ENCODE results near the gene PZP.
"Not testable (repeated sequence)": the region's sequence is repeated elsewhere in the genome, so short reads cannot be mapped to it uniquely, and the experiment has no call there.

PZP gene

DNA sequence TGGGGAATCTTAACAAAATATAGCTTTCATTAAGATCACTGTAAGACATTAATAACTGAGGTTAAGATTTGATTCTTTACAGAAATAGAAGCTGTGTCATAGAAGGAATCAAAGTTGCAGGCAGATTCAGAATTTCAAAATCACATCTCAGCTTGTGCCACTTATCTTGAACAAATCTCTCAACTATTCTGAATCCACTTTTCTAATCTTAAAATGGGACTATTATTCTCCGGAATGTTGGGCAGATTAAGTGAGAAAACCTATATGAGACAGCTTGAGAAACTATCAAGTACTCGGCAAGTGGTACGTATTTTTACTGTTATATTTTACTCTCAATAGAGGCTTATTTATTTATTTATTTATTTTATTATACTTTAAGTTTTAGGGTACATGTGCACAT lies 28.4 kb downstream of the PZP start:
- DNase-seq, result no peak

- DNase-seq, result no peak
Observed at GRCh38 chr12:9169979-9170634, 38.1 kb downstream of the PZP start.

- DNase-seq, result not testable (repeated sequence)
Observed at GRCh38 chr12:9167345-9167744, 40.9 kb downstream of the PZP start.

DNA sequence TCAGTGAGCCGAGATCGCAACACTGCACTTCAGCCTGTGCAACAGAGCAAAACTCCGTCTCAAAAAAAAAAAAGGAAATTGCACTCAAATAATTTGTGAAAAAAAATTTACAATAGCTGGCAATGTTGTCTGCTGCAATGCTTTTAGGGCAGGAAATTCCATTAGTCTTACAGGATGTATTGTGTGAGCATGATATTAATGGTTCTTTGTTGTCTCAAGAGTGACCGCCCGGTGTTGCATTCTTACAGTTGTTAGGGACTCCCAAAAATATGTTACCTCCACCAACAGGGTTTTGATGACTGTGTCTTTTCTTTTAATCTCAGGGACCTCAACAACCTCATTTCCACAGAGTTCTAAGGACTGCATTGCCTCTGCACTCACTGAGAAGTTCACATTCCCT lies 44.8 kb downstream of the PZP start:
- DNase-seq, result no peak

DNA sequence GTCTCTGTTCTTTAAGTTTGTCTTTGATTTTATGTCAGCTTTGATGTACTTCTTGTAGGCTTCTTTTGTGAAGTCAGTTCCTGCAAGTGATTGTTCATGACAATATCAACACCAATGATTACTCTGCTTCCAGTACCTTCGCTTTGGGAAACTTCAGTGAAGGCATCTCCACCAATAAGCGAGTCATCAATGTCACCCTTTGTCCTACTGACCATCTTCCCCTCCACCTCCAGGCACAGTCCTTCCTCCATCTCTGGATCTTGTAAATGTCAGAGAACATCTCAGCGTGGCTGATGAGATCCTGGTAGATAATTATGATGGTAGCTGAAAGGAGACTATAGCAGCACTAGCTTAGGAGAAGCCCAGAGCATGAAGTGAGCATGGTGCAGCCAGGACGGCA lies 52.1 kb downstream of the PZP start:
- no peak for DNase-seq

- DNase-seq, result no peak
Observed at GRCh38 chr12:9149372-9149771, 58.8 kb downstream of the PZP start.

- DNase-seq, result no peak
Observed at GRCh38 chr12:9148926-9149325, 59.3 kb downstream of the PZP start.

DNA sequence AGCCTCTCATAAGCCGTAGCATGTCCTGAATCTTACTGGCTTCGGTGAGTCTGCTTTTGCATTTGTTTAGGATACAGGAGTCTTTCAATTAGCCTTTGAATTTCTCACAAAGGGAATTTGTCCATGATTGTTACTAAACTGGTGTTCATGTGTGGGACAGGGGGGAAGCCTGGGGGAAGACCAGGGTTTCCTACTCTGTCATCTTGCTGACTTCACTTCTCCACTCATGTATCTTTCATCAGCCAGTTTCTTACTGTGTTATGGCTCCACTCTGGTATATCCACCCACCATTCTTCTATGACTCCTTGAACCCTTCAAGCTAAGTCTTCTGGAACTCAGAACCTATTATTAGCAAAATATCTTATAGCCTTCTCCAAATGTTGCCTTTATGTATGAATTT lies 60.7 kb downstream of the PZP start:
- no peak for DNase-seq

GRCh38 chr12:9144730-9145106 lies 63.5 kb downstream of the PZP start:
- DNase-seq, result no peak

GRCh38 chr12:9143929-9144729 lies 64.1 kb downstream of the PZP start:
- DNase-seq, result no peak

DNA sequence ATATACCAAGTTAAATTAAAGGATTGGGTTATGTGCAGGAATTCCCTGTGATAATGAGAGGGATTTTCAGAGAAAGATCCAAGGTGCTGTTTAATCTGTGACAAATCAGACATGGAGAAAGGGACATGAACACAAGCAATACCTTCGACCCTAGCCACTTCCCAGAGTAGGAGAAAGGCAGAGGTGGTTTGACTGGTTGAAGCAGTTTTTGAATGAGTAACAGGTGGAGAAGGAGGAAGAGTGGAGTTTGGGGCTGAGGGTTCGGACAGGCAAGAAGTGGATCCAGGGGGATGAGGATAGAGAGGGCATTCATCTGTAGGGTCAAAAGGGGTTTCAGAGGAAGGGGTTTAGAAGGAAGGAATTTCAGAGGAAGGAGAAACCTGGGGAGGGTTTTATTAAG lies 65.1 kb downstream of the PZP start:
- DNase-seq, result no peak

DNA sequence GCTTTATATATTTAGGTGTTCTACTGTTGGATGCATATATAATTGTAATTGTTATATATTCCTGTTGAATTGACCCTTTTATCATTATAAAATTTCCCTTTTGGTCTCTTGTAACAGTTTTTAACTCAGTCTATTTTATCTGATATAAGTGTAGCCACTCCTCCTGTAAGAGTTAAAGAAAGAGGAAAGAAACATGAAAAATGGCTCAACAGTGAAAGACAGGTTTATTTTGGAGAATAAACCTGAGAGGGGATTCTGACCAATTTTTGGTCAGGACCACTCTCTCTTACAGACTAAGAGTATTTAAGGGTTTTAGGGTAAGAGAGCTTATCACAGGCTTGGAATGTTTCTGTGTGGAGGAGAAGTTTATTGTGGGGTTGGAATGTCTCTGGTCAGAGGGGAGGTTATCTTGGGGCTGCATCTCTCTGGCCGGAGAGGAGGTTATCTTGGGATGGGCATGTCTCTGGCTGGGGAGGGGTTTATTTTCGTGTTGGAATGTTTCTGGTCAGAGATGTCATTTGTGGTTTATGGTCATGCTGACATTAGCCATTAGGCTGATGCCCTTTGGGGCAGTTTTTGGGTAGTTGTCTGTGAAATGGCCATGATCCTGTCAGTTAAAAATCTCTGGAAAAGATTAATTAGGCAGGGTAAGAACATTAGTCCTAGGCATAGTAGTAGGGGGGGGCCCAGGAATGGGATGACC lies 68.5 kb downstream of the PZP start:
- DNase-seq, result not testable (repeated sequence)

DNA sequence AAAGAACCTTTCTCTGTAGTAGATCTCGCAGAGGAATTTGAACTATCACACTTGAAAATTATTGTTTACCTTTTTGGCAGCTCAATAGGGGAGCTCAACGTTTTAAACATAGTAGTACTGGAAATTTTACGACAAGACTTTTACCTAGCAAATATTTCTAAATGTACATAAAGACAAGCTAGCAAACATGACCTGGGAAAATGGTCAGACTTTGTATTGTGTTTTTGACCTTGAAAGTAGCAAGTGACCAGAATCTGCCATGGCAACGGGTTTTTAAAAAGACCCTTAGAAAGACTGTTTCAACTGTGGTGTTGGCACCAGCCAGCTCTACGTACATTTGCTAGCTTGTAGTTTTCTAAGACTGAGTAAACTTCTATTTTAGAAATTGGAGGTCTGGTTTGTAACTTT lies 72.3 kb downstream of the PZP start:
- no peak for DNase-seq

DNA sequence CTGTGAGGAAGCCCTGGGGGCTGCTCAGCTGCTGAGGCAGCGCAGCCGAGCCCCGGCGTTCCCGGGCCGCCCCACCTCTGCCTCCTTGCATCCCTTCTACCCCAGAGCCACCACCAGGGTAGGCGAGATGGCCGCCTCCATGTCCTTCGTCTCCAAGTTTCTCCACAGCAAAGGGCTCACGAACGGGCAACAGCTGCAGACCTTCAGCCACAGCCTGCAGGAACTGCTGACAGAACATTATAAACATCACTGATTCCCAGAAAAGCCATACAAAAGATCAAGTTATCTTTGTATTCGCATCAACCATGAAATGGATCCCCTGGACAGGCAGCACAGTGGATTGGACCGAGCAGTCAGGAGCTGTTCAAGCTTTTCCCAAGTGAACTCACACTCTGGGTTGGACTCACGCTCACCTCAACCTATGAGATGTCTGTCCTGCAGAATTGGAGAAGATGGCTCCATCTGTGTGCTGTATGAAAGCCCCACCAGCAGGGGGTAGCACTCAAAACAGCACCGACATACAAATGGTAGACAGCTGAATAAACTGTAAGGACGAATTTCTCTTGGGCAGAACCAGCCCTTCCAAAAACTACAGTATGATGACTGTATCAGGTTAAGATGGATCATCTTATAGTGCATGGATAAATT lies 73.1 kb downstream of the PZP start:
- no peak for DNase-seq

- no peak for DNase-seq
Observed at GRCh38 chr12:9133216-9133916, 74.8 kb downstream of the PZP start.

DNA sequence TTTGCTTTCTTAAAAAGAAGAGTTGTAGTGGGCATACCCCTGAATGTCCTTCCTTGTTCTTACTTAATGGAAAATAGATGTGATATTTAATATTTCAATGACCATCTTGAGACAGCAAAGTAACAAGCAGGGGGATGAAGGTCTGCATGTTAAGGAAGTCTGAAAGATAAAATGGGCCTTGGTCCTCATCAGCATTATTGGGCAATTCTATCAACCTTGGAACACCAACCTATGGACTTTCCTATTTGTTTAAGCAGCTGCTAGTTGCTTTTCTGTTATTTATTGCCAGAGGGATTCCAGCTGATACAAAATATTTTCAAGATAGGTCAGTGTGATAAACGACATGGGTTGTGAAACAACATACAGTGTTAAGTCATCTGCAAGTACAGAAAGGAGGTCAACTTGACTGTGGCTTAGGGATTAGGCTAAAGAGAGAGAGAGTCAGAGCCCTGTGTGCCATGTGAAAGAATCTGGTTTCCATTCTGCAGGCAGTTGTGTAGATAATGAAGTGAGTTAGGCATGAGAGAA lies 76.1 kb downstream of the PZP start:
- no peak for DNase-seq

- no peak for DNase-seq
Observed at GRCh38 chr12:9130244-9130643, 78.0 kb downstream of the PZP start.

GRCh38 chr12:9127936-9128663 lies 80.1 kb downstream of the PZP start:
- DNase-seq, result no peak

DNA sequence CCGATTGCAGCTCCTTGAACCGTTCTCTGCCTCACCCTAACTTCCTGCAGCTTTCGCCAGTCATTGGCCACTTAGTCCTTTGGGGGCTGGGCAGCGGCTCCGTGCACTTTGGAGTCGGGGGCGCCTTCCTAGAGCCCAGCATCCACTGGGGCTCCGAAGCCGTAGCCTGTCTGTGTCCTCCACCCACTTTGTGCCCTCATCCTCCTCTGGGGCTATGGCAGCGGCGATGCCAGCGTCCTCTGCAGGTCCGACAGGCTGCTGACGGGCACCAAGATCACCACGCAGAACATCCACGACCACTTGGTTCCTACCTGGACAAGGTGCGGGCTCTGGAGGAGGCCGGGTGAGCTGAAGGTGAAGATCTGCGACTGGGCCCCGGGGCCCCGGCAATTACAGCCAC lies 80.7 kb downstream of the PZP start:
- DNase-seq, result no peak

- no peak for DNase-seq
Observed at GRCh38 chr12:9124383-9125031, 83.7 kb downstream of the PZP start.

- no peak for DNase-seq
Observed at GRCh38 chr12:9123781-9124382, 84.3 kb downstream of the PZP start.

Measured in NK-92 treated with Interleukin-12 subunit alpha and Interleukin-12 subunit beta, amount 100 ng/mL, for 24 hours (cell line).